ENCODE measurements around the gene PTH1R.
A peak's percentile ranks its signal among the peaks of the same experiment; 100 is the strongest.

PTH1R gene

DNA sequence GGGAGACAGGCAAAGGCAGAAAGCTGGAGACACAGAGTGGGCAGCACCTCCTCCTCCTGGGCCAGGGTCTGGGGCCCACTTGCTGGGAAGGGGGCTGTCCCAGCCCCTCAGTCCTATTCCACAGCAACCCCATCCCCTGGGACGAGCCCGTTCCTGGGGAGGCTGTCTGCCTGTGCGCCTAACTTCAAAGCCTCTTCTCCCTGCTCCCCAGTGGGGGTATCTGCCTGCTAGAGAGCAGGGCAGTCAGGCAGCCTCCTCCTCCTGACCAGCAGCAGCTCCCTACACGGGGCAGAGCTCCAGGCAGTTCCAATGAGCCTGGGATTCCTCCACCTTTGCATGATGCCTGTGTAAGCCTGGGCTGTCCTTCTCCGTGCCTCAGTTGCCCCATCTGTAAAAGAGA, 6.9 kb downstream of the PTH1R start:
- no peak for DNase-seq

- DNase-seq, result no peak
Measured at GRCh38 chr3:46884929-46885328, 7.4 kb downstream of the PTH1R start.

DNA sequence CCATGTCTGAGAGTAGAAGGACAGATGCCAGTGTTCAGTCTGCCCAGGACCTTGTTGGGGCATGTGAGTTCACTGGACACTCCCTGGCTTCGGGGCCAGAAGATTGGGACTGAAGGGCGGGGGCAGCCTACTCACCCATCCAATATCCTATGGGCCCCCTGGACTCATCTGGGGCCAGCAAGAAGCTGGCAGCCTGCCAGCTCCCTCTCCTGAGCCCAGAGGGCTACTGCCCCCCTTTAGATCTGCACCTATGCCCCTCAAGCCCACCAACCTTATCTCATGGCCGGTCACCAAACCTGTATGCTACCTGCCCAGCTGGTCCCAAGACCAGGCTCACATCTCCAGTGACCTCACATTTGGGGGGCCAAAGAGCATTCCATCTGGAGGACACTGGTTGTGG, 8.1 kb downstream of the PTH1R start:
- DNase-seq, result no peak

DNA sequence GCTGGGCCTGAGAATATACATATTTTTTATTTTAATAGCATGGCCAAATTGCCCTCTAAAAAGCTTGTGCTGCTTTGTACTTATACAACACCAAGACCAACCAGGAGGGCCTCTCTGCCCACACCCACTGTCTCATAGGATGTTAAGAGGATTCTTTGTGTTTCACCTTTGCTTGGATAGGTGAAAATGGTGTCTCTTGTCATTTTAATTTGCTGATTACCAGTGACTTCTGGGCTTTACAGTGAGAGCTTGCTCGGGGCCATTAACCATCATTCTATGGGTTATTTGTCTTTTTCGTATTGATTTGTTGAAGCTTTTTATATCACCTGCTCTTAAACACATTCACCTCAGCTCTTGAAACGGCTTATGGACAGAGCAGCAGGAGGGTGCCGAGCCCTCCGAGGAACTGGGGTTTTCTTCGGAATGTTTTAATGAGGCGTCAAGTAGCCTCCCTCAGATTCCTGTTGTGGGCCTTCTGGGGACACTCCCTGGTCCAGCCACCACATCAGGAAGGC, 10.5 kb downstream of the PTH1R start:
- DNase-seq, result no peak

GRCh38 chr3:46888705-46889104, 11.2 kb downstream of the PTH1R start:
- DNase-seq, result no peak

- DNase-seq, result no peak
Measured at GRCh38 chr3:46889381-46890110, 12.0 kb downstream of the PTH1R start.

GRCh38 chr3:46890132-46890531, 12.6 kb downstream of the PTH1R start:
- no peak for DNase-seq

GRCh38 chr3:46891132-46891531, 13.6 kb downstream of the PTH1R start:
- no peak for DNase-seq

GRCh38 chr3:46892285-46893145, 15.0 kb downstream of the PTH1R start:
- DNase-seq, result no peak

GRCh38 chr3:46893146-46893748, 15.7 kb downstream of the PTH1R start:
- no peak for DNase-seq

- DNase-seq, result no peak
Measured at GRCh38 chr3:46893763-46894162, 16.2 kb downstream of the PTH1R start.

DNA sequence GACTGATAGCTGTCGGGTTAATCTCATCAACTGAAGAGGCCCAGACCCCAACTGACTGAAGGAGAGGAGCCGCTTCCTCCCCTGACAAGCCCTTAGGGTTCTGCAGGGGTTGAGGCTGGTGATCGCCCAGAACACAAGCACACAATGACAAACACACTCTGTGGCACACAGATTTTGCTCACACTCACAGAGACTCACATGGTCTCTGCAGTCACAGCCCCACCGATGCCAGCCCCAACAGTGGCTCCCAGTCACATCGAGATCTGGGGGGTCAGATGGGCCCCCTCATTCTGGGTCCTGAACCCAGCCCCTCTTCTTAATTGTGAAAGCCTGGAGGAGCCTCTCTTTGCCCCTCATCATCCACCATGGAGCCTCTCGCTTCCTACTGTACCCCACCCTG, 16.7 kb downstream of the PTH1R start:
- DNase-seq, result no peak

- peak; percentile 77 for DNase-seq
Measured at GRCh38 chr3:46895204-46895660, 17.7 kb downstream of the PTH1R start.

- DNase-seq, result no peak
Measured at GRCh38 chr3:46895761-46896160, 18.2 kb downstream of the PTH1R start.

DNA sequence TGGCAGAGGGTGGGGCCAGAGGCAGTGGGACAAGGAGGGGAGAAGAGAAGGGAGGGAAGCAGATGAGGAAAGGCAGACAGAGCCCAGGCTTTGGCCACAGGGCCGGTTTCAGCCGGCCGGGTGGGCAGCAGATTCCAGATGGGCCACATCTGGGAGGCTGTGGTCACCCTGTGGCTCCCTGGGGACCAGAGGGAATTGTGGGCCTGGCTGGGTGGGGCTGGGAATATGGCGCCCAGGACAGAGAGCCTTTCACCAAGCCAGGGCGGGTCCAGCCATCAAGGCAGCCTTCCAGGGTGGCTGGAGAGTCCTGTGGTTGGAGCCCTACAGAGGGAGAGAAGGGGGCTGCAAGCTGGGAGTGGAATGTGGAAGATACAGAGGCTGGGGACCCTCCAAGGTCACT, 18.9 kb downstream of the PTH1R start:
- DNase-seq, result no peak

DNA sequence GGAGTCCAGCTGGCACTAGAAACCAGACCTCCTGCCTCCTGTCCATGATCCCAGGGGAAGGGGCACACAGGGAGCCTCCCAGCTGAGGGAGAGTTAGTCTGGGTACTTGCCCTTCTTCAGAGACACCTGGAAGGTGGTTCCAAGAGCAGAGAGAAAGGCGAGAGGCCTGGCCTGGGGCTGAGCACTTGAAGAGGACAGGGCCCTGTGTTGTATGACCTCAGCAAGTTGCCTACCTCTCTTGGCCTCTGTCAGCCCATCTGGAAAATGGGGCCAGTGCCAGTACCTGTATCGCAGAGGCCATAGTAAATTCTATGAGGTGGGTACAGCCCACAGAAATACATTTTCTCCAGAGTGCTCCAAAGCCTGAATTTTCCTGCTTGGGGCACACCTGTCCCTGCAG, 19.5 kb downstream of the PTH1R start:
- DNase-seq, result no peak

DNA sequence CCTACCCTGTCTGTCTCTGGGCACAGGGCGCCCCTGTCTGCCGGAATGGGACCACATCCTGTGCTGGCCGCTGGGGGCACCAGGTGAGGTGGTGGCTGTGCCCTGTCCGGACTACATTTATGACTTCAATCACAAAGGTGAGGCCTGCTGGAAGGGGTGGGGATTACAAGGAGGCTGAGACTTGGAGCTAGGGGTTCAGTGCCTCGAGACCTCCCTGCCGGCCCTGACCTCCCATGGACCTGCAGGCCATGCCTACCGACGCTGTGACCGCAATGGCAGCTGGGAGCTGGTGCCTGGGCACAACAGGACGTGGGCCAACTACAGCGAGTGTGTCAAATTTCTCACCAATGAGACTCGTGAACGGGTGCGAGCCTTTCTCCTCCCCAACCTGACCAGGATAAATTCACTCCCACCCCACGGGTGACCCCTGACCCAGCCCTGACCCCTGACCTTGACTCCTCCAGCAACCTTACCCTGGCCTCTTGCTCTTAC, 20.4 kb downstream of the PTH1R start:
- DNase-seq, result no peak

- DNase-seq, result no peak
Measured at GRCh38 chr3:46898321-46899150, 21.0 kb downstream of the PTH1R start.

- no peak for DNase-seq
Measured at GRCh38 chr3:46899151-46900006, 21.9 kb downstream of the PTH1R start.

- DNase-seq, result no peak
Measured at GRCh38 chr3:46900007-46900292, 22.4 kb downstream of the PTH1R start.

DNA sequence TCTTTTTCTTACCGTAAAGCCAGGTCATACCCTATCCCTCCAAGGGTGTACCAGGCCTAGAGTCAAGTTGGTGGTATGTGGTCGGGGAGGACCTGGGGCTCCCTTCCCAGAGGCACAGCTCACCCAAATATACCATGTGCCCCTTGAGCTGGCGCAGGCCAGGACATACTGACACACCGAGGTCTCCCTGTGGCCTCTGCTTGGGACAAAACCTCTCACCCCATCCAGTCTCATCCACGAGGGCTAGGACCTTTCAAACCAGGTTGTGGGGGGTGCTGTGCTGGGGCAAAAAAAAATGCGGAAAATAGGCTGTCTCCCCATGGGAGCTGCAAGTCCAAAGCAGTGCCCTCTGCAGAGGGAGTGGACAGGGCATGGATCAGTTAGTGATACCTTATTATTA, 22.8 kb downstream of the PTH1R start:
- no peak for DNase-seq

DNA sequence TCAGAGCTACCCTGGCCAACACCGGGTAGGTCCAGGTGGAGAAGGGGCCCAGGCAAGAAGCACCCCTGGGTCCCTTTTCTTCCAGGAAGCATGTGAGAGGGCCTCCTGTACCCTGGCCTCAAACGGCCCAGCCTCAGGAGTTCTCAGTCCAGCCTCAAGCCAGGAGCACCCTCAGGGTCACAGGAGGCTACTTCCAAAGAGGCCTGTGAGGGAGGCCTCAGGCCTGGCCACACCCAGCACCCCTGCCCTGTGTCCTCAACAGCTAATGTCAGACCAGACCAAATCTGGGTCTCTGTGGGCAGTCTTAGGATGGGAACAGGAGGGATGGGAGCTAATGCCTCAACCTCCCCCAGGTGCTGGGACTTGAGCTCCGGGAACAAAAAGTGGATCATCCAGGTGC, 23.5 kb downstream of the PTH1R start:
- DNase-seq, result no peak

Data from CD4-positive, alpha-beta T cell treated with Interleukin-21 for 1 hour (primary cell).